HG03045 (cell line): ENCODE data around the gene ST8SIA6.
"Not testable (repeated sequence)": the region's sequence is repeated elsewhere in the genome, so short reads cannot be mapped to it uniquely, and the experiment has no call there.

Source experiments
- ATAC-seq: cut with Tn5 transposase; IDR thresholded peaks from one replicate; pipeline ENCODE4 v1.9.1; 2021; ENCODE audit warnings: mild to moderate bottlenecking, moderate library complexity; ENCODE audit not compliant: unreplicated experiment

ST8SIA6 gene

DNA sequence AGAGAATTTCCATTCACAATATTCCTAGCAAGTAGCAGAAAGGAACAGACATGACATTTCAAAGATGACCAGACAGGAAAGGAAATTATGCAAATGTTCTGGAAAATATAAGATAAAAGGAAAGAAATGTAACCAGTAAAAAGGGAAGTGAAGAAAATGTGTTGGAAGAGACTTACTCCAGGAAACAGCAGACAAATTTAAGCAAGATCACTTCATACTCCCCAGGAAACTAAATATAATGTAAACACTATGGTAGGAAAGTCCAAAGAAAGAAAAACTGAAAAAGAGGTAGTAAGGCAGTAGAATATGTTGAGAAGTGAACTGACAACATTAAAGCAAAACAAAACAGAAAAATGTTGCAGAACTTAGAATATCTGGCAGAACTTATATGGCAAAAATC, 6.4 kb upstream of the ST8SIA6 start:
- ATAC-seq: no peak

GRCh38 chr10:17457083-17457482, 2.7 kb upstream of the ST8SIA6 start:
- no peak for ATAC-seq

- no peak for ATAC-seq
These were observed 1.7 kb upstream of the ST8SIA6 start for GRCh38 chr10:17456032-17456548.

GRCh38 chr10:17455015-17455520, 673 bp upstream of the ST8SIA6 start:
- no peak for ATAC-seq

DNA sequence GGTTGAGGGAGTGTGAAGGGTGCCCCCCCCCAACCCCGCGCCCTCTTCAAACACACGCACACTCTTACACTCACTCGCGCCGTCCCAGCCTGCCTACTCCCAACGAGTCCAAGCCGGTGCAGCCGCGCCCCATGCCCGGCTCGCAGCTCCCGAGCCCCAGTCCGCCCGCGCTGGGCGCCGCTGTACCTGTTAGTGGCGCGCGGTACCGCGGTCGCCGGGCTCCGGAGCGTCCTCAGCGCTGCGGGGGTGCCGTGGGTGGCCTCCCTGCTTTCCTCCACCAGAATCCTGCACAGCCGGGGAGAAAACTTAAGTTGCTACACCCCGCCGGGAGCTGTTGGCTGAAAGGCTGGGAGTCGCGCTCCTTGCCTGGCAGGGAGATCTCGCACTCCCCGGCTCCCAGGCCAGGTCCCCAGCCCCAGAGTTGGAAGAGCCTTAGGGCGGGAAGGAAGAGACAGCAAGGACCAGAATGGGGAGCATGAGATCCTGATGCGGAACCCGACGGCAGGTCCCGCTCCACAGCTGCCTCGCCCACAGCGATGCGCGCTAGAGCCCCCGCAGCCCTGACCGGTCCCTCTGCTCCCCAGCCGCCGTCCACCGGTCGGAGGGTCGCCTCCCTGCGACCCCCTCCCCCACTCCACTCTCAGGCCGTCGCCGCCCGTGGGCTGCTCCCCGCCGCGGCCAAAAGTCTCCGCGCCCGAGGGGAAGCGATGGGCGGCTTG, 863 bp downstream of the ST8SIA6 start:
- ATAC-seq: peak; percentile 27

DNA sequence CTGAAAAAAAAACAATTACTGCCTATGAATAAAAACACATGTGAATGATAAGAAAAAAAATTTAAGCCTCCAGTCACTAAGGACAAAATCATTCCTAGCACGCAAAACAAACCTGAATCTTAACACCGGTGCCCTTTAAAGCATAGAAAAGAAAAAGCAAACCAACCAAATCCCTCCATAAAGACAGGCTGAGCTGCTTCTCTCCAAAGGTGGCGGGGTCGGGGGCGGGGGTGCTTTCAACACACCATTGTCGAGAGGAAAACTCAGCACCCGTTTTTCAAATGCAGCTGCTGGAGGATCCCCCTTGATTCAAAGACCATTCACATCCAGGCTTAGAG, 1.4 kb downstream of the ST8SIA6 start:
- ATAC-seq: no peak

DNA sequence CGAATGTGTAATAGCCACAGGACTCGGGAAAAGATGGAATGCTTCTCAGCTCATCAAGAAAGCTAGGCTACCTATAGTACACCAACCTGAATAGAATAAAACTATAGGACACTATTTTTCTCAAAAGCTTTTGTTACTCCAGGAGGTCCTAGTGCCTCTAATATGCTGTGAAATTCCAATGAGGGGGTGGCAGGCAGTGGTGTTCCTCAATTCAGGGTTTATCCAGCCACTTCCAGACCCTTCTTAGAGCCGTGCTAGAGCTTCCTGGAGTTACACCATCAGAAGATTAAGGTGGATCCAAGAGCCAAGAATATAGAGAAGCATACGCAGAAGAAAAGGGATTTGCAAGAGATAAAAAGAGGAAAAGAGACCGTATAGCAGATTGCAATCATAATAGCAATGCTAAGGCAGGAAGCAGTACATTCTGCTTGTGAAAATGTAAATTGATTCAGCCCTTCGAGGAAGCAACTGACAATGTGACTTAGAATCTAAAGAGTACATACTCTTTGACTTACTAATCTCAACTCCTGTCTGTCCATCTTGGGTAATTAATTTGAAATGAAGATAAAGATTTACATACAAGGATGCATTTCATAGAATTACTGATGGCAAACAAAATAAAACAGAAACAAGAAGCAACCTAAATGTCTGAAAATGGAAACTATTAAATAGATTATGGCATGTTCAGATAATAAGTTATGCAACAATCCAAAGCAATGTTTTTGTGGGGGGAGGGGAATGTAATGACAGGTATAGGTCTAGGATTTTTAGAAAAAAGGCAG, 2.1 kb downstream of the ST8SIA6 start:
- ATAC-seq: no peak

- ATAC-seq: no peak
These were observed 4.4 kb downstream of the ST8SIA6 start for GRCh38 chr10:17450024-17450423.

DNA sequence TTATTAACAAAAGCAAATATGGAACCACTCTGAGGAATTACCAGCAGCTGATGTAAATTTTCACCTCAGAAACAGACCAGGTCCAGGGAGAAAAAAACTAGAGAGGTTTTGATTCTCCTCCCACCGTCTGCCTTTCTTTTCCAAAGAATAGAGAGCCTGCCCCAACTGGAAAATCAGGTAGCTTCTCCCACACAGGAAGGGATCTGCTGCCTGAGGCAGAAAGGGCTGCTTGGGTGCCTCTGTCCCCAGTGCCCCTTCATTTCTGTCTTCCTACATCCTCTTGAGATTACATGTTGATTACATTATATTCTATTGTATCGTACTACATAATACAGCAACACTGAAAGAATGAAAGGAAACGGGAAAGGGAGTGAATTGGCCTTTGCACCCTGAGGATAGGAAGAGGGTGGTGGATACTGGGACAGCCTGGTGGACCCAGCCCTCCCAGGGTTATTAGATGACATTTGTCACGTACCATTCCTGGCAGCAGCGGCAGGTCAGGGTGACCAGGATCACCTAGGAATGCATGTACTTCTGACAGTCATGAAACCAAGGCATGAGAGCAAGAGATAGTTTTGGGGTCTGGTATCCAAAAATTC, 8.9 kb downstream of the ST8SIA6 start:
- no peak for ATAC-seq

DNA sequence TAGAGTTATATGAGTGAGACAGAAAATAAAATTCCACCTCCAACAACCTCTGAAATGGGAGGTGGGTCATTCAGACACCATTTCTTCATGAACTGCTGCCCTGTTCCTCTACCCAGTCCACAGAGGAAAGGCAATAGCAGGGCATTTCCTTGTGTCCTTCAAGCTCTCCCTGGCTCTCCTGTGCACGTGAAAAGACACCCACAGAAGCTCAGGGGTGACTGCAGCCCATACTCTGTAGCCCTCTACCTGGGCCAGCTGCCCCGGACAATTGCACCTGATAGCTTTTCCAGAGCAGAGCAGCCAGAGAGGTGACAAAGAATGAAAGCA, 10.0 kb downstream of the ST8SIA6 start:
- ATAC-seq: no peak

GRCh38 chr10:17443707-17444387, 10.5 kb downstream of the ST8SIA6 start:
- peak; percentile 87 for ATAC-seq

GRCh38 chr10:17438583-17438982, 15.8 kb downstream of the ST8SIA6 start:
- no peak for ATAC-seq

DNA sequence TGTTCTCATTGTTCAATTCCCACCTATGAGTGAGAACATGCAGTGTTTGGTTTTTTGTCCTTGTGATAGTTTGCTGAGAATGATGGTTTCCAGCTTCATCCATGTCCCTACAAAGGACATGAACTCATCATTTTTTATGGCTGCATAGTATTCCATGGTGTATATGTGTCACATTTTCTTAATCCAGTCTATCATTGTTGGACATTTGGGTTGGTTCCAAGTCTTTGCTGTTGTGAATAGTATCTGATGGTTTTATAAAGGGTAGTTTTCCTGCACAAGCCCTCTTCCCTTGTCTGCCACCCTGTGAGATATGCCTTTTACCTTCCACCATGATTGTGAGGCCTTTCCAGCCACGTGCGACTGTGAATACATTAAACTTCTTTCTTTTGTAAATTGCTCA, 17.8 kb downstream of the ST8SIA6 start:
- ATAC-seq: not testable (repeated sequence)

- no peak for ATAC-seq
These were observed 18.4 kb downstream of the ST8SIA6 start for GRCh38 chr10:17435953-17436352.

DNA sequence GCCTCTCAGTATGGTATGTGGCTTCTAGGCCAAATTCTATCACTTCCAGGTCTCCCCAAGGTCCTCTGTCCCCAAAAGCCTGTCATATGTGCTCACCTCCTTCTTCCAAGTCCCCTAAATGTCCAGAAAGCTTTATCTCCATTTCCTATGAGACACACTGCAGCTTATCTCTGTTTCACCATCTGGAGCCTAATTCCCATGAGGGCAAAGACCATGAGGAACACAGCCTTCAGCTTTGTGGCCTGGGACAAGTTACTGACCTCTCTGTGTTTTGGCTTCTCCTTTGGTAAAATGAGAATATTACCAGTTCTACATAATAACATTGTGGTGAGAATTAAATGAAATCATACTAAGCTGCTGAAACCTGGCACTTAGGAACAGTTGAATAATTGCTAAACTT, 19.2 kb downstream of the ST8SIA6 start:
- ATAC-seq: no peak

GRCh38 chr10:17432723-17433122, 21.7 kb downstream of the ST8SIA6 start:
- no peak for ATAC-seq

DNA sequence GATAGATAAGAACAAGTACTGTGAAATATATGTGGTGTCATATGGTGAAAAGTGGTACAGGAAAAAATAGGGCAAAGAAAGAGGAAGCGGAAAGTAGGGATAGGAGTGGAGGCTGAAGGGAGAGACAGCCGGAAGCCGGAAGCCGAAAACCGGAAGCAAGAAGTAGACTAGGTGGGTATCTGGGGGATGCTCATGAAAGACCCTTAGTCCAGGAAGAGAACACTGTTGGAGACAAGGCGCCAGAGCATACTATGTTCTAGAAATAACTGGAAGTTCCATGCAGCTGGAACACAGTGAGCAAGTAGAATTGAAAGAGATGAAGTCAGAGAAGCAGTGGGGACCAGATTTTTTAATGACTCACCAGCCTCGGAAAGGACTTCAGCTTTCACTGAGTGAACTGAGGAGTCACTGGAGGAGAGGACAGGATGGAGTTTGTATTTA, 22.5 kb downstream of the ST8SIA6 start:
- no peak for ATAC-seq

- no peak for ATAC-seq
These were observed 23.6 kb downstream of the ST8SIA6 start for GRCh38 chr10:17430647-17431355.

DNA sequence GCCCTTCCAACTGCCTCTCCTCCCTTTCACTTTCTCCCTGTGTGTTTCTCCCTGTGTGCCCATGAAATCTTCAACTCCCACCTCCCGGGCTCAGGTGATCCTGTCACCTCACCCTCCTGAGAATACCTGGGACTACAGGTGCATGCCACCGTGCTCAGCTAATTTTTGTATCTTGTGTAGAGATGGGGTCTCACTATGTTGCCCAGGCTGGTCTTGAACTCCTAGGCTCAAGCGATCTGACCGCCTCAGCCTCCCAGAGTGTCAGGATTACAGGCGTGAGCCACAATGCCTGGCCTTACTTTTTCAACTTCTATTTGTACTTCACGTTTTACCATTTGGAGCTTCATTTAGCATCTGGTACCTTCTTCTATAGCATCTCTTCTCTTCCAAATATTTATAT, 24.9 kb downstream of the ST8SIA6 start:
- ATAC-seq: no peak

DNA sequence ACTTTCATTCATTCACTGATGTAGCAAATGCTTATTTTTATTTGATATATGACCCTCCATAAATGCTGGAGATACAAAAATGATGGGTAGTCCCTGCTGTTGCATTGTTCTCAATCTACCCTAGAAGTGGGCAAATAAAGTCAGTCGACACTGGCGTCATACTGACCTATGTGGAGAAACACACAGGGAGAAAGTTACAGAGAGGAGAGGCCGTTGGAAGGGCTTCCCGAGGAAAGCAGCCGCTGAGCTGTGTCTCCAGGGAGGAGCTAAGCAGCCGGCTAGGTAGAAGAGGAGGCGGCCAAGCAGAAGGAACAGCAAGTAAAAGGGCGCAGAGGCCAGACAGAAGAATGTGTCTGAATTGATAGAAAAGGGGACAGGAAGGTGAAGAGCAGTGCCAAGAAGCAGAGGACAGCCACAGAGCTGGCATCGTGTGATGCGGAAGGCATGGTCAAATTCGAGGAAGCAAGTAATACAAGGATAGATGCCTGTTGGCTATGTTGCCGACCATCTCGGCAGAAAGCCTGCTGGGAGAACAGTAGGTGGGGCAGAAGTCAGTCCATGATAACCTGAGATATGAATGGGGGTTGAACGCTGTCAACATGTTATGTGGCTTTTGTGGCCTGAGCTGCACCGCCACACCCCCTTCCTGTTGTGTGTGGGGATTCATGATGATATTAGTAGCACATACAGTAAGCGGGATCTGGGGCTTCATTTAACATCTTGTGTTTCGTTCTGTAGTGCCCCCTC, 25.9 kb downstream of the ST8SIA6 start:
- no peak for ATAC-seq
